HG02571 (cell line): ENCODE data around the gene IL24.

Experiments used
- ATAC-seq: cut with Tn5 transposase; IDR thresholded peaks from one replicate; pipeline ENCODE4 v1.9.1; 2021; ENCODE audit warnings: mild to moderate bottlenecking, moderate library complexity; ENCODE audit not compliant: unreplicated experiment

The IL24 gene

GRCh38 chr1:206949641-206950040 lies 52.4 kb downstream of the IL24 start:
- ATAC-seq: no peak

DNA sequence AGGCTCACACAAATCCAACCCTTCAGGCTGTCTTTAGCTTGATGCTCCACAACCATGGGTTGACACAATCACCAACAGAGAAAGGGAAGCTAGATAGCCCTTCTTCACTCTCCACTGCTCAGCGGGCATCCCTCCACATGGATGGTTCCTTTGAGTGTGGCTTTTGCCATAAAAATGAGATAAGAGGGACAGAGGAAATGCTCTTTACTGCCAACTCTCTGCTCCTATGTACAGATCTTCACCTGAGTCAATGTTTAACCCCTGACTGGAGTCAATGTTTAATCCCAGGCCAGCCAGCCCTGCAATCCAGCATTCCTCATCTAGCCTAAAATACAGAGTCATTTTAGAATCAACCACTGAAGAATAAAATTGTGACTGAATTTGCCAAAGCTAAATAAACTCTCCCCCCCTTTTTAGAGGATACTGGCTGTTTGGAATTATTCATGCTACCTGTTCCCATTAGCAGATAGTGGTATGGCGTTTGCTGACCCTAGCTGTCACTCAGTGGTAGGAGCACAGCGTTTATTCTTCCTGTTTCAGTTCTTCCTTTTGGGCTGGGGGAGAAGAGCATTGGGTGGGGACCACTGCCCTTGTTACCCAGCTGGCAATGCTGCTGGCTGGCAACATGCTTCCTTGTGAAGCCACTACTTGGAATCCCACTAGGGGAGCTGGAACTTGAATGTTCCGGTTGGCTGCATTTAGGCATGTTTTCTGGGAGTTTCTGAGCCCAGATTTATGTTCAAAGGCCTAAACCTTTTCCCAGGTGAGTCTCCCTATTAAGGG lies 54.3 kb downstream of the IL24 start:
- ATAC-seq: no peak

DNA sequence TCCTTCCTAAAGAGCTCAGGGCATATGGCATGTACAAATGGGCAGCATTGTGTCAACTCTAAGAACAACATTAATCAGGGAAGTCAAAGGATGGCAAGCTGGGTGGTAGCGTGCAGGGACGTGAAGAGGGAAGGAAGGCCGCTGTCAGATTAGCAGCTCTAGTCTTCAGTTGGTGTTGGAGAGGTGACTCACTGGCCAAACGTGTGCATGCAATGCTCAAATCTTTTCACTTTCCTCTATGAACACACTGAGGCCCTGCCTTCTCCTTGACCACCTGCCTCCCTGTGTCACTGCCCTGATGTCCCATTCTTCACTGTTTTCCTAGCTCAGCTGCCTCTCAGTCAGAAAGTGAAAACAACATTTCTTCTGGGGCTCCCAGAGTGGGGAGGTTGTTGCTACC lies 54.9 kb downstream of the IL24 start:
- ATAC-seq: no peak

DNA sequence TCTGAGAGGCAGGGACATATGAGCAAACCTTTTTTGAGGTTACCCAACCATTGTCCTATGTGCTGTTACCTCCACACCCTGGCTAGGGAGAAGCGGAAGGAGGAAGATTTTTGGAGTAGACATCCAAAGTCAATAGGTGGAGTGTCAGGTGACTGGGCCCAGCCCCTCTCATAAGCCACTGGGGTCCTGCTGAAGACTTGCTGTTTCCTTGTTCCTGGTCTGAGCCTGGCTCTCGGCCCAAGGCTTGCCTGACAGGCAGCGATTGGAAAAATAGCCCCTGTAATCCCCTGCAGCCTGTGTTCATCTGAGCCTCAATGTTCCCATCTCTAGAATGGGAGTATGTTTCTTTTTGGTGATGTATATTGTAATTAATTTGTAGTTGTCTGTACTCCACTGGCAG lies 55.9 kb downstream of the IL24 start:
- ATAC-seq: no peak

GRCh38 chr1:206953626-206954025 lies 56.4 kb downstream of the IL24 start:
- ATAC-seq: no peak
